SH-SY5Y (cell line): ENCODE measurements around the gene UBXN4.

Experiments
- GATA2 ChIP-seq: IDR thresholded peaks from 2 replicates; pipeline ENCODE4 v1.6.1; 2011; ENCODE audit warnings: mild to moderate bottlenecking, low read depth, low read length
- GATA3 ChIP-seq: IDR thresholded peaks from 2 replicates; pipeline ENCODE4 v1.6.1; 2011; ENCODE audit warnings: low read depth, mild to moderate bottlenecking, low read length, moderate library complexity

- no peak for TF ChIP-seq GATA2
- TF ChIP-seq GATA3 = no peak
These were observed 61.6 kb downstream of the UBXN4 start for GRCh38 chr2:135803278-135803677.
